GM12878 (cell line): ENCODE measurements around the gene CTNNA2. TPM values are rescaled to one million over a fixed set of nuclear protein-coding genes. Genes with fewer than 3 reads are reported as not detected.
A peak's percentile ranks its signal among the peaks of the same experiment; 100 is the strongest.

ENCODE experiments used
- CUX1 ChIP-seq: IDR thresholded peaks from 2 replicates; pipeline ENCODE4 v1.6.1; 2012; ENCODE audit warnings: improper control_type of control experiment, low read depth, low read length; ENCODE audit not compliant: insufficient replicate concordance
- FOS ChIP-seq: IDR thresholded peaks from 3 replicates; pipeline ENCODE4 v1.6.1; 2011; ENCODE audit warnings: borderline replicate concordance; ENCODE audit not compliant: insufficient read length; ENCODE audit errors: extremely low read depth
- IKZF1 ChIP-seq: fragments of 450-650 bp; conservative IDR thresholded peaks from 2 replicates; pipeline ENCODE4 v1.6.1; 2017; ENCODE audit warnings: antibody characterized with exemption, mild to moderate bottlenecking
- IKZF2 ChIP-seq, 2 experiments: fragments of 450-650 bp; IDR thresholded peaks; 2 replicates each; pipeline ENCODE4 v1.6.1; 2017; ENCODE audit warnings: mild to moderate bottlenecking in 2 of 2, moderate library complexity in 2 of 2
- IRF3 ChIP-seq: fragments of 450-650 bp; IDR thresholded peaks from 2 replicates; pipeline ENCODE4 v1.6.1; 2014; ENCODE audit warnings: mild to moderate bottlenecking
- MTA2 ChIP-seq: fragments of 450-650 bp; IDR thresholded peaks from 2 replicates; pipeline ENCODE4 v1.6.1; 2016; ENCODE audit warnings: low read depth, mild to moderate bottlenecking, moderate library complexity
- MTA3 ChIP-seq: IDR thresholded peaks from 2 replicates; pipeline ENCODE4 v1.6.1; 2012; ENCODE audit warnings: low read length, inconsistent platforms, borderline replicate concordance
- NBN ChIP-seq: fragments of 450-650 bp; IDR thresholded peaks from 2 replicates; pipeline ENCODE4 v1.6.1; 2016
- NFYB ChIP-seq: IDR thresholded peaks from 2 replicates; pipeline ENCODE4 v1.6.1; 2011; ENCODE audit warnings: low read depth, mild to moderate bottlenecking, low read length, improper control_type of control experiment, moderate library complexity; ENCODE audit not compliant: insufficient read depth
- NRF1 ChIP-seq: conservative IDR thresholded peaks from 2 replicates; pipeline ENCODE4 v1.6.1; 2011; ENCODE audit warnings: mild to moderate bottlenecking, low read depth, low read length, improper control_type of control experiment
- POU2F2 ChIP-seq: IDR thresholded peaks from 3 replicates; pipeline ENCODE4 v1.6.1; 2011; ENCODE audit warnings: low read depth, mild to moderate bottlenecking, low read length, borderline replicate concordance
- SMARCA5 ChIP-seq: fragments of 450-650 bp; IDR thresholded peaks from 2 replicates; pipeline ENCODE4 v1.6.1; 2017; ENCODE audit warnings: mild to moderate bottlenecking
- SREBF2 ChIP-seq: IDR thresholded peaks from 2 replicates; pipeline ENCODE4 v1.6.1; 2012; ENCODE audit warnings: mild to moderate bottlenecking, low read length
- TARDBP ChIP-seq: IDR thresholded peaks from 2 replicates; pipeline ENCODE4 v1.6.1; 2016; ENCODE audit warnings: borderline replicate concordance
- TCF7 ChIP-seq: IDR thresholded peaks from 2 replicates; pipeline ENCODE4 v1.6.1; 2014; ENCODE audit warnings: antibody characterized with exemption, borderline replicate concordance
- ZNF217 ChIP-seq: fragments of 450-650 bp; IDR thresholded peaks from 2 replicates; pipeline ENCODE4 v1.6.1; 2017; ENCODE audit warnings: antibody characterized with exemption, mild to moderate bottlenecking
- ZSCAN29 ChIP-seq: fragments of 450-650 bp; IDR thresholded peaks from 2 replicates; pipeline ENCODE4 v1.6.1; 2017; ENCODE audit warnings: mild to moderate bottlenecking, moderate library complexity
- polyA plus RNA-seq, 11 experiments: library from polyadenylated mRNA; depleted of rRNA in 4 of 11; unstranded in 6 of 11; stranded (reverse) in 5 of 11; fragments of >200 nt; fragmentation: Nextera tagmentation in 4 of 11; fragmentation: Illumina TruSeq in 1 of 11; extraction: Ambion mirVana in 4 of 11; extraction: Trizol in 1 of 11; gene quantifications; 1 replicate in 1 of 11; 2 replicates in 10 of 11; pipeline versions ENCODE4 v1.2.1 to v1.2.3, GENCODE V29; 2011 to 2016; ENCODE audit warnings: inconsistent platforms in 2 of 11, missing spikeins in 2 of 11, low read depth in 1 of 11
- total RNA-seq, 4 experiments: library from RNA; depleted of rRNA in 3 of 4; stranded (reverse); fragments of >200 nt in 3 of 4; fragmentation: Illumina TruSeq in 1 of 4; extraction: Trizol in 1 of 4; gene quantifications; 2 replicates each; pipeline versions ENCODE4 v1.2.1 to v1.2.3, GENCODE V29; 2013 to 2021
- TF ChIP-seq, protein P1 (sequence below): fragments of 450-650 bp; IDR thresholded peaks from 2 replicates; pipeline ENCODE4 v1.6.1; 2017; ENCODE audit warnings: mild to moderate bottlenecking, moderate library complexity
- TF ChIP-seq, protein P2 (sequence below): fragments of 450-650 bp; IDR thresholded peaks from 2 replicates; pipeline ENCODE4 v1.6.1; 2017; ENCODE audit warnings: borderline replicate concordance

The CTNNA2 gene
- total and polyA plus RNA-seq, 10 of the 15 experiments (the other 5 are each of a cell fraction or from before 2014, with no cell fraction given) = 2.4 to 36.2 (median 6.6) TPM

DNA sequence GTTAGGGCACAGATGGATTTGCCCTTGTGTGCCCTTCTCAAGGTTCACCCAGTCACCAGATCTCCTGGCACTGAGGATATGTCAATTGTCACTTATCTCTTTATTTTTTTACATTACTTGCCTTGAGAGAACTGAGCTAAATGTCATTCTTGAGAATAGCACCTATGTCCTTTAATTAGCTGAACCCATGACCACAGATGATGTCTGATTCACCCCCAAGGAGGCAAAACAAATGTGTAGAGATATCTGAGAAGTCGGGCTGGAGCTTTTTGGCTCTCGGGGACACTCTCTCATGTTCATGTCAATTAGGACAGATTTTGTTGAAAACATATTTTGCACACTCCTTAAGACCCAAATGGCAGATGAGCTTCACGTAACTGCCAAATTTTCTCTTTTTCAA is 963.1 kb downstream of the CTNNA2 start (continued):
- no peak for TF ChIP-seq CUX1
- TF ChIP-seq SMARCA5 = no peak
- no peak for TF ChIP-seq MTA3
- TF ChIP-seq POU2F2 = no peak
- TF ChIP-seq NBN = 0 out of 2 replicates have a peak, but pooled peaks have one; percentile 9
- no peak for TF ChIP-seq IKZF1
- no peak for TF ChIP-seq IRF3
- peak; percentile 85 for TF ChIP-seq MTA2
- TF ChIP-seq NRF1 = no peak
- TF ChIP-seq, protein P1, sequence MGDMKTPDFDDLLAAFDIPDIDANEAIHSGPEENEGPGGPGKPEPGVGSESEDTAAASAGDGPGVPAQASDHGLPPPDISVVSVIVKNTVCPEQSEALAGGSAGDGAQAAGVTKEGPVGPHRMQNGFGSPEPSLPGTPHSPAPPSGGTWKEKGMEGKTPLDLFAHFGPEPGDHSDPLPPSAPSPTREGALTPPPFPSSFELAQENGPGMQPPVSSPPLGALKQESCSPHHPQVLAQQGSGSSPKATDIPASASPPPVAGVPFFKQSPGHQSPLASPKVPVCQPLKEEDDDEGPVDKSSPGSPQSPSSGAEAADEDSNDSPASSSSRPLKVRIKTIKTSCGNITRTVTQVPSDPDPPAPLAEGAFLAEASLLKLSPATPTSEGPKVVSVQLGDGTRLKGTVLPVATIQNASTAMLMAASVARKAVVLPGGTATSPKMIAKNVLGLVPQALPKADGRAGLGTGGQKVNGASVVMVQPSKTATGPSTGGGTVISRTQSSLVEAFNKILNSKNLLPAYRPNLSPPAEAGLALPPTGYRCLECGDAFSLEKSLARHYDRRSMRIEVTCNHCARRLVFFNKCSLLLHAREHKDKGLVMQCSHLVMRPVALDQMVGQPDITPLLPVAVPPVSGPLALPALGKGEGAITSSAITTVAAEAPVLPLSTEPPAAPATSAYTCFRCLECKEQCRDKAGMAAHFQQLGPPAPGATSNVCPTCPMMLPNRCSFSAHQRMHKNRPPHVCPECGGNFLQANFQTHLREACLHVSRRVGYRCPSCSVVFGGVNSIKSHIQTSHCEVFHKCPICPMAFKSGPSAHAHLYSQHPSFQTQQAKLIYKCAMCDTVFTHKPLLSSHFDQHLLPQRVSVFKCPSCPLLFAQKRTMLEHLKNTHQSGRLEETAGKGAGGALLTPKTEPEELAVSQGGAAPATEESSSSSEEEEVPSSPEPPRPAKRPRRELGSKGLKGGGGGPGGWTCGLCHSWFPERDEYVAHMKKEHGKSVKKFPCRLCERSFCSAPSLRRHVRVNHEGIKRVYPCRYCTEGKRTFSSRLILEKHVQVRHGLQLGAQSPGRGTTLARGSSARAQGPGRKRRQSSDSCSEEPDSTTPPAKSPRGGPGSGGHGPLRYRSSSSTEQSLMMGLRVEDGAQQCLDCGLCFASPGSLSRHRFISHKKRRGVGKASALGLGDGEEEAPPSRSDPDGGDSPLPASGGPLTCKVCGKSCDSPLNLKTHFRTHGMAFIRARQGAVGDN = peak; percentile 55; the same call in 1 of the 2 replicates
- no peak for TF ChIP-seq FOS
- no peak for TF ChIP-seq ZNF217
- no peak for TF ChIP-seq IKZF2 (IDR thresholded peaks at IDR 0.05)
- TF ChIP-seq, protein P2, sequence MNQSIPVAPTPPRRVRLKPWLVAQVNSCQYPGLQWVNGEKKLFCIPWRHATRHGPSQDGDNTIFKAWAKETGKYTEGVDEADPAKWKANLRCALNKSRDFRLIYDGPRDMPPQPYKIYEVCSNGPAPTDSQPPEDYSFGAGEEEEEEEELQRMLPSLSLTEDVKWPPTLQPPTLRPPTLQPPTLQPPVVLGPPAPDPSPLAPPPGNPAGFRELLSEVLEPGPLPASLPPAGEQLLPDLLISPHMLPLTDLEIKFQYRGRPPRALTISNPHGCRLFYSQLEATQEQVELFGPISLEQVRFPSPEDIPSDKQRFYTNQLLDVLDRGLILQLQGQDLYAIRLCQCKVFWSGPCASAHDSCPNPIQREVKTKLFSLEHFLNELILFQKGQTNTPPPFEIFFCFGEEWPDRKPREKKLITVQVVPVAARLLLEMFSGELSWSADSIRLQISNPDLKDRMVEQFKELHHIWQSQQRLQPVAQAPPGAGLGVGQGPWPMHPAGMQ = no peak
- no peak for TF ChIP-seq NFYB
- no peak for TF ChIP-seq TARDBP
- no peak for TF ChIP-seq TCF7
- TF ChIP-seq SREBF2 = no peak
- no peak for TF ChIP-seq ZSCAN29
